Caco-2 (cell line): ENCODE measurements around the gene SPOCK1. TPM values are rescaled to one million over a fixed set of nuclear protein-coding genes. Genes with fewer than 3 reads are reported as not detected.

ENCODE experiments used
- BruUV-seq: library from RNA; stranded (reverse); fragments of 400-500 nt; replicated peaks from 2 replicates; lab custom pipeline; 2021; lab: Mats Ljungman, UMichigan
- CTCF ChIA-PET: fragments of 300-600 bp; sonication (Branson Sonifier 250); formaldehyde crosslinking; loops from one replicate; lab custom pipeline; 2022; ENCODE audit warnings: antibody characterized with exemption; lab: Charles Lee
- POLR2A ChIA-PET: fragments of 300-600 bp; sonication (Branson Sonifier 250); formaldehyde crosslinking; loops from one replicate; lab custom pipeline; 2022; ENCODE audit warnings: antibody characterized with exemption; lab: Charles Lee
- DNase-seq, 2 experiments: peaks; one replicate each; pipeline versions ENCODE4 v3.0.0 to v3.0.0-alpha.2; 2020 to 2022
- H3K27me3 ChIP-seq: replicated peaks from 2 replicates; pipeline ENCODE4 v1.6.0; 2011; ENCODE audit warnings: low read length; ENCODE audit not compliant: control insufficient read depth, insufficient read depth
- H3K36me3 ChIP-seq: 2 replicates; pipeline ENCODE4 v1.5.1; 2011; ENCODE audit warnings: low read length; ENCODE audit not compliant: control insufficient read depth, insufficient read depth
- H3K4me1 ChIP-seq: fragments of 250-450 bp; sonication (Bioruptor Pico); 2 replicates; pipeline ENCODE4 v1.5.1; 2020; ENCODE audit warnings: mild to moderate bottlenecking
- H3K4me3 ChIP-seq: 2 replicates; pipeline ENCODE4 v1.5.1; 2011; ENCODE audit warnings: low read depth, mild to moderate bottlenecking, control low read depth, low read length
- H3K9me3 ChIP-seq: fragments of 250-450 bp; sonication (Bioruptor Pico); 2 replicates; pipeline ENCODE4 v1.5.1; 2020; ENCODE audit warnings: mild to moderate bottlenecking, moderate library complexity
- H3K27ac Mint-ChIP-seq: one replicate; pipeline ENCODE4 v1.8.0; 2022; ENCODE audit warnings: mixed read lengths; ENCODE audit not compliant: unreplicated experiment
- H3K27me3 Mint-ChIP-seq: one replicate; pipeline ENCODE4 v1.8.0; 2022; ENCODE audit warnings: mixed read lengths; ENCODE audit not compliant: insufficient read depth, unreplicated experiment
- H3K36me3 Mint-ChIP-seq: one replicate; pipeline ENCODE4 v1.8.0; 2022; ENCODE audit warnings: mild to moderate bottlenecking, mixed read lengths; ENCODE audit not compliant: insufficient read depth, unreplicated experiment
- H3K4me1 Mint-ChIP-seq: one replicate; pipeline ENCODE4 v1.8.0; 2022; ENCODE audit warnings: low read depth, mixed read lengths; ENCODE audit not compliant: unreplicated experiment
- H3K4me3 Mint-ChIP-seq: one replicate; pipeline ENCODE4 v1.8.0; 2022; ENCODE audit warnings: mild to moderate bottlenecking, moderate library complexity, mixed read lengths; ENCODE audit not compliant: unreplicated experiment
- H3K9me3 Mint-ChIP-seq: one replicate; pipeline ENCODE4 v1.8.0; 2022; ENCODE audit warnings: mixed read lengths; ENCODE audit not compliant: unreplicated experiment
- CTCF ChIP-seq, 2 experiments: fragments of 200-600 bp in 1 of 2; IDR thresholded peaks; 1 replicate in 1 of 2; 2 replicates in 1 of 2; pipeline versions ENCODE4 v1.5.1 to v1.8.0; 2011 to 2022; ENCODE audit warnings: antibody characterized with exemption in 1 of 2, control low read depth in 1 of 2, inconsistent platforms in 1 of 2, low read depth in 1 of 2, low read length in 1 of 2, mild to moderate bottlenecking in 1 of 2, moderate library complexity in 1 of 2; ENCODE audit not compliant: insufficient read depth in 1 of 2, severe bottlenecking in 1 of 2, unreplicated experiment in 1 of 2
- intact Hi-C: fragments of 100-400 bp; cut with micrococcal nuclease; formaldehyde crosslinking; loops from one replicate; pipeline ENCODE4 v1.10.0; 2022; ENCODE audit not compliant: unreplicated experiment
- total RNA-seq: library from RNA; stranded (reverse); gene quantifications from 2 replicates; pipeline ENCODE4 v1.2.3, GENCODE V29; 2022

SPOCK1 gene
- total RNA-seq, 1 experiment from 2014 or later: not detected

GRCh38 chr5:137365126-137365865, 133.8 kb downstream of the SPOCK1 start:
- no peaks in the 10 kb centered on the region for H3K4me1 Mint-ChIP-seq
- DNase-seq: no peak
- no peaks in the 10 kb centered on the region for H3K9me3 Mint-ChIP-seq
- no TSS peak for BruUV-seq
- ChIA-PET POLR2A (no interaction called here), CTCF (interaction anchor here (1.2 kb wide), 1 partner anchor 45 kb away, joined by 3 read pairs; no protein-coding TSS in a partner anchor)
- no peak overlapping the region for H3K4me3 ChIP-seq
- peaks cover 6% of the 10 kb centered on the region for H3K27me3 Mint-ChIP-seq
- H3K36me3 Mint-ChIP-seq: peaks cover 5% of the 10 kb centered on the region
- no peak overlapping the region for H3K4me3 Mint-ChIP-seq
- H3K9me3 ChIP-seq: no peaks in the 10 kb centered on the region
- peaks cover 2% of the 10 kb centered on the region for H3K27me3 ChIP-seq
- intact Hi-C loops: no loop called here
- no peaks in the 10 kb centered on the region for H3K4me1 ChIP-seq
- no peak for TF ChIP-seq CTCF (IDR thresholded peaks at IDR 0.05; ENCODE audit: insufficient read depth in 1 of 2, low read depth in 1 of 2, low read length in 1 of 2, severe bottlenecking in 1 of 2, unreplicated experiment in 1 of 2)
- H3K27ac Mint-ChIP-seq: no peak overlapping the region
- no peaks in the 10 kb centered on the region for H3K36me3 ChIP-seq

GRCh38 chr5:137361280-137361679, 137.8 kb downstream of the SPOCK1 start:
- H3K4me1 Mint-ChIP-seq: no peaks in the 10 kb centered on the region
- H3K27me3 Mint-ChIP-seq: peaks cover 6% of the 10 kb centered on the region
- intact Hi-C loops: no loop called here

GRCh38 chr5:137360607-137361006, 138.5 kb downstream of the SPOCK1 start:
- no peak overlapping the region for H3K4me3 ChIP-seq
- POLR2A ChIA-PET: no interaction called here
- no TSS peak for BruUV-seq
- H3K36me3 ChIP-seq: no peaks in the 10 kb centered on the region
- CTCF ChIA-PET: no interaction called here
- no peak overlapping the region for H3K4me3 Mint-ChIP-seq
- H3K27me3 ChIP-seq: peaks cover 2% of the 10 kb centered on the region; the same call in 1 of the 2 replicates
- no peaks in the 10 kb centered on the region for H3K9me3 ChIP-seq
- no peaks in the 10 kb centered on the region for H3K4me1 Mint-ChIP-seq
- no peaks in the 10 kb centered on the region for H3K4me1 ChIP-seq
- H3K36me3 Mint-ChIP-seq: no peaks in the 10 kb centered on the region
- DNase-seq: no peak
- TF ChIP-seq CTCF (IDR thresholded peaks at IDR 0.05; ENCODE audit: insufficient read depth in 1 of 2, low read depth in 1 of 2, low read length in 1 of 2, severe bottlenecking in 1 of 2, unreplicated experiment in 1 of 2): no peak
- intact Hi-C loops: no loop called here
- H3K27me3 Mint-ChIP-seq: peaks cover 11% of the 10 kb centered on the region
- no peaks in the 10 kb centered on the region for H3K9me3 Mint-ChIP-seq
- no peak overlapping the region for H3K27ac Mint-ChIP-seq

More at GRCh38 chr5:137361280-137361679, 137.8 kb downstream of the SPOCK1 start:
- BruUV-seq: no TSS peak
- H3K4me1 ChIP-seq: no peaks in the 10 kb centered on the region
- DNase-seq: no peak
- TF ChIP-seq CTCF (IDR thresholded peaks at IDR 0.05; ENCODE audit: insufficient read depth in 1 of 2, low read depth in 1 of 2, low read length in 1 of 2, severe bottlenecking in 1 of 2, unreplicated experiment in 1 of 2): no peak
- POLR2A ChIA-PET: no interaction called here
- Mint-ChIP-seq H3K36me3 (peaks cover under 1% of the 10 kb centered on the region), H3K9me3 (no peaks in the 10 kb centered on the region), H3K27ac (no peak overlapping the region), H3K4me3 (no peak overlapping the region)
- H3K9me3 ChIP-seq: no peaks in the 10 kb centered on the region
- H3K4me3 ChIP-seq: no peak overlapping the region
- H3K27me3 ChIP-seq: peaks cover 2% of the 10 kb centered on the region; the same call in 1 of the 2 replicates
- no peaks in the 10 kb centered on the region for H3K36me3 ChIP-seq
- CTCF ChIA-PET: no interaction called here
